GM19035 (cell line): ENCODE measurements around the gene ZNF839.
"Not testable (repeated sequence)": the region's sequence is repeated elsewhere in the genome, so short reads cannot be mapped to it uniquely, and the experiment has no call there.

Experiments
- ATAC-seq: cut with Tn5 transposase; IDR thresholded peaks from one replicate; pipeline ENCODE4 v1.9.1; 2021; ENCODE audit not compliant: unreplicated experiment

Gene ZNF839

GRCh38 chr14:102335163-102335562 lies 15.6 kb downstream of the ZNF839 start:
- no peak for ATAC-seq

DNA sequence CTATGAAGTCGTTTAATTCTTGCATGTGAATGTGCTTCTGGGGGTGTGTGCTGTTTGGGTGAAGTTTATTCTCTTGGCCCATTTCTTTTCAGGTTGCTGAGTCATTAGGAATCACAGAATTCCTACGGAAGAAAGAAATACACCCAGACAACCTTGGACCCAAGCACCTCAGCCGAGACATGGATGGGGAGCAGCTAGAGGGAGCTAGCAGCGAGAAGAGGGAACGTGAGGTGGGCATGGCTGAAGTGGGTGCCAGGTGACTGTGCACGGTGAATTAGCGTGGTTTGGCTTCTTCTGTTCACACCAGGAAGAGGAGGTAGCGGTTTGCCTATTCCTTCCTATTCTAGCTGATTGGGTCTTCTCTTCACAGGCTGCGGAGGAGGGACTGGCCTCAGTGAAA lies 19.2 kb downstream of the ZNF839 start:
- no peak for ATAC-seq

GRCh38 chr14:102341566-102341965 lies 22.0 kb downstream of the ZNF839 start:
- no peak for ATAC-seq

GRCh38 chr14:102342238-102342637 lies 22.7 kb downstream of the ZNF839 start:
- no peak for ATAC-seq

- ATAC-seq, result no peak
Observed at GRCh38 chr14:102344084-102344483, 24.5 kb downstream of the ZNF839 start.

- ATAC-seq, result no peak
Observed at GRCh38 chr14:102344485-102344884, 24.9 kb downstream of the ZNF839 start.

DNA sequence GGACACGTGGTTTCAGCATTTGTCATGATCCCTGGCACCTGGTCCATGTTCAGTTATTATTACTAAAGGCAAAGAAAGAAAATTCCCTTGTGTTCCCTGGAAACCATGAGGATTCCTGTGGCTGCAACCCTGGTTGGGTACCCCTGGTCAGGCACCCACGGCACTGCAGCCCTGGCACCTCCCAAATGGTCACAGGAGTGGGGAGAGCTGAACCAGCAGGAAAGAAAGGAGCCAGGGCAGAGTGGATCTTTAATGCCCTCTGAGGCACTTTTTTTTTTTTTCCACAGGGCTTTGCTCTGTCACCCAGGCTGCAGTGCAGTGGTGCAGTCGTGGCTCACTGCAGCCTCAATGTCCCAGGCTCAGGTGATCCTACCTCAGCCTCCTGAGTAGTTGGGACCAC lies 25.7 kb downstream of the ZNF839 start:
- ATAC-seq, result no peak

GRCh38 chr14:102346645-102347044 lies 27.1 kb downstream of the ZNF839 start:
- ATAC-seq, result no peak

- ATAC-seq, result no peak
Observed at GRCh38 chr14:102348376-102348775, 28.8 kb downstream of the ZNF839 start.

DNA sequence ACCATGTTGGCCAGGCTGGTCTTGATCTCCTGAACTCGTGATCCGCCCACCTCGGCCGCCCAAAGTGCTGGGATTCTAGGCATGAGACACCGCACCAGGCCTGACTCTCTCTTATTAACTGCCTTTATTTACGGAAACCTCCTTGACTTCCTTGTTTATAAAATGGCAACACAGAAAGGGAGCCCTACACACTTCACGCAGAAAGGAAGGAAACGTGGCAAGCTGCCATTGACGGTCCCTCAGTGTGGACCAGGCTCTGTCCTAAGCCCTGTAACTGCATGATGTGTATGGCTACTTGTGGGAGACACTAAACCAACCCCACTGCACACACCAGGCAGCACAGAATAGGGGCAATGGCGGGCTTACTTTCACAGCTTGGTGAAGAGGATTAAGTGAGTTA lies 31.5 kb downstream of the ZNF839 start:
- ATAC-seq, result no peak

DNA sequence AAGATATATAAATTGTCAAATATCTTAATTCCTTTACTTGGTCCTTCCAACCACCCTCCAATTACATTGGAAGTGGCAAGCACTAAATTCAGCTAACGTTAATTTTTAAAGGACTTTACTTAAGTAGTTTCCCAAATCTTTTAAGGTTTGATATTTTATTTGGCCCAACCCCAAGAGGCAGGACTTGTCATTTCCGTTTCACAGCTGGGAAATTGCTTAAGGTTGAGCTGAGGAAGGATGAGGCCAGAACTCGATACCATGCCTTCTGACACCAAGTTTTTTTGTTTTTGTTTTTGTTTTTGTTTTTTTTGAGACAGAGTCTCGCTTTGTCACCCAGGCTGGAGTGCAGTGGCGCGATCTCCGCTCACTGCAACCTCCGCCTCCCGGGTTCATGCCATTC lies 32.0 kb downstream of the ZNF839 start:
- ATAC-seq, result not testable (repeated sequence)

DNA sequence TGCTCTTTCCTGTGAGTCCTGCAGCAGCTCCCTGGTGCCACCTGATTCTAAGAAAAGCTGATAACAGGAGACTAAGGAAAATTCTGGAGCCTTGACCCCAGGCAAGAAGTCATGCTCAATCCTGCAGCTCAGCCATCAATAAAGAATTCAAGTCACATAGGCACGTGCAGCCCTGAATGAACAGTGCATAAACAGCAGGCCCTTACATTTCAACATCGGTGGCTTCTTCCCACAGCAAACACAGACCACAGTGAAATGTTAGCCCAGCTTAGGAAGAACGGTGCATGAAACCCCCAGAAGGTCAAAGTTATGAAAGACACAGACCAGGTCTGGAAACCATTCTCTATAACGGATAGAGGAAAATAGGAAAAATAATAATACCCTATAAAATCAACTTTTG lies 32.7 kb downstream of the ZNF839 start:
- no peak for ATAC-seq

DNA sequence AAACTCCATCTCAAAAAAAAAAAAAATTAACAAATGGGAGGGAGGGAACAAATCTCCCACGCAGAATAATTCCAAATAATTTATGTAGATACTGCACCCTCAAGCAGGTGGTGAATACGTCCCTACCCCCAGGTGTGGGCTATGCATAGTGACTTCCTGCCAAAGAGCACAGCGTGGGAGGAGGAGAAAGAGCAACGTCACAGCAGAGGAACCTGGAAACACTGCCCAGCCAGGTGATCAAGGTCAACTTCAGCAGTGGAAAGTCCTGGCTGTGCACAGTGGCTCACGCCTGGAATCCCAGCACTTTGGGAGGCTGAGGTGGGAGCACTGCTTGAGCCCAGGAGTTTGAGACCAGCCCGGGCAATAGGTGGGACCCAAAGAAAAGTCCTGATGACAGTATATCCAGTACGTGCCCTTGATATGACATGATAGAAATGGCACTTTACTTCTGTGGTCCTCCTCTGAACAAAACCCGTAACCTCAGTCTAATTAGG lies 33.6 kb downstream of the ZNF839 start:
- no peak for ATAC-seq

- ATAC-seq, result no peak
Observed at GRCh38 chr14:102356280-102356679, 36.7 kb downstream of the ZNF839 start.

GRCh38 chr14:102359341-102359740 lies 39.8 kb downstream of the ZNF839 start:
- no peak for ATAC-seq

DNA sequence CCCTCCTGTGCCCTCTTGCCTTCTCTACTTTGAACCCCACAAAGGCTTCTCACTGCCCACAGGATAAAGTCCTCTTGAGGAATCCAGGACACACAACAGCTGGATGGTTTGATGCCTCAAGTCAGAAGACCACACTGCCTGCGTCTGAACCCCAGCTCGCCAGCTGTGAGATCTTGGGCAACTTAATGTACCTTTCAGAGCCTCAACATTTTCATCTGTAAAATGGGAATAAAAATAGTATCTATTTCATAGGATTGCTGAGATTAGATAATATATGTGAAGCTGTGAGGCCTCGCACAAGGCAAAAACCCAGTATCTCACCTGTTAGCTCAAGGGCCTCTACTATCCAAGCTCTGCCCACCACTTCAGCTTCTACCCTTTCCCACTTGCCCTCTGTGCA lies 40.8 kb downstream of the ZNF839 start:
- no peak for ATAC-seq

GRCh38 chr14:102362084-102362483 lies 42.5 kb downstream of the ZNF839 start:
- ATAC-seq, result peak; percentile 24

DNA sequence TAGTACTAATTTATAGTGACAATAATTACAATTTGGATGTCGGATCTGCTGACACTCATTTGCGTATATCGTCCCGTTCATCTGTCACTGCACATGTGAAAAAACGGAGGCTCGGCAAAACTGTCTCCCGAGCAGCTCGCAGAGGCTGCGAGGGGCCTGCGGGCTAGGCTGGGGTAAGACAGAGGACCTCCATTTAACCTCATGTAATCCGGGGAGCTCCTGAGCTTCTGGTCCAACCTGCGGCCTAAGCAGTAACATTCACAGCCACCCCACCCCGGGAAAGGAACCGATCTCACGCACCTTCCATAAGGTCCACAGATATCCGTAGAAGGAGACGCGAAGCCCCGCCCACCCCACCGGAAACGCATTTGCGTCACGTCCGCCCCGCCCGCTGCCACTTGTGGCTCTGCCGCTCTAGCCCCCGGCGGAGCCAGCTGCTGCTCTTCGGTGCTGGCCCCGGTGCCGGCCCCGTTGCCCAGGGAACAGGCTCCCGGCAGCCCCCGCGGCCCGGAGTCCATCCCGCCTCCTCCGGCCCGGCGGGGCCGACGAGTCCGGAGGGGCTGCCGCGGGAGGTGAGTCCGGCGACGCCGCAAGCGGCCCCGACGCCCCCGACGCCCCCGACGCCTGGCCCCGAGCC lies 43.1 kb downstream of the ZNF839 start, which contains the start of the genes CINP and TECPR2:
Gene CINP (minus strand): TSS at position 346 of the 637 bp plus-strand sequence. CDS start 39 bp downstream, at position 307.
Gene TECPR2 (plus strand): TSS at position 397 of the 637 bp plus-strand sequence. CDS start 13,781 bp downstream, outside the sequence.
- ATAC-seq, result peak; percentile 88

DNA sequence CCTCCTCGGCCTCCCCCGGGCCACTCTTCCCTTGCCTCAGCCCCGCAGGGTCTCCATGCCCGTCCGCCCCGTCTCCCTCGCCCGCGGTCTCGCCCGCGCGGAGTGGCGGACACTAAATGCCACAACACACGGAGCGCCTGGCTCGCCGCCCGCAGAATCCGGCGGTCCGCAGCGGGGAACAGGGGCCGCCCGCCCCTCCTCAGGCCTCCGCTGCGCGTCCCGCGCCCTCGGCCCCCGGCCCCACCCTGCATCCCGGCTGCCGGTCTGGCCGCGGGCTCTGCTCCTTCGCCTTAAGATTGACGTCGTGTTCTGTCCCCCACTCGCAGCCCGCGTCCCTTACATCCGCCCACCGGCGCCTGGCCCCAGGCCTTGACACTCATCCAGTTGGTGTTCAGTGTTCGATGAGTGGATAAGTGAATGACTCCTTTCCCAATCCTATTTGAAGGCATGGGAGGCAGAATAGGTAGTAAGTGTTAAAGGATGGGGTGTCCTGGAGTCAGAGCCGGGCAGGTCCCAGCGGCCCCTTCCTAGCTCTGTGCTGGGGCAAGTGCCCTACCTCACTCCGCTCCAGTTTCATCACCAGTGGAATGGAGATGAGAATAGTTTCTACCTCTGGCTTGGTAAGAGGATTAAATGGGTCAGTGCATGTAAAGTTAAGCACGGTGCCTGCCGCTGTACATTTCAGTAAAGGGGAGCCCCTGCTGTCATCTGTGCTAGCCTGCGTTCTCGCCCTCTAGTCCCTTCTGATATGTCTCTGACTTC lies 43.8 kb downstream of the ZNF839 start:
- peak; percentile 21 for ATAC-seq

DNA sequence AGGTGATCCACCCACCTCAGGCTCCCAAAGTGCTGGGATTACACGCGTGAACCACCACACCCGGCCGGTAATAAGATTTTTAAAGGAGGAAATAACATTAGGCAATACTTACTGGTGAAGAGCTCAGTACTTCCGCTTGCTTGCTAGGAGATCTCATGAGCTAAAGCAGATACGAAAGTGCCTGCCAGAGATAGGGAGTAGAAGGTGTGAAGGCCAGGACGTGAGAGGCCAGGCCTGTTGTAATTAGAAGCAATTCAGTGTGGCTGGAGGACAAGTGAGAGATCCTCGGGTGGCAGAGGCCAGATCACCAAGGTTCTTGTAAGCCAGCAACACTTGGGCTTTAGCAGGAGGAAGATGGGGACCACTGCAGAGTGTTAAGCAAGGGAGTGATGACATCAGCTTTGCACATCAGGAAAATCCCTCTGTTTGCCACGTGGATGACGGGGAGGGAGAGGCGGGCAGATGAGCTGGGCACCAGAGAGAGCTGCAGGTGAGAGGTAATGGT lies 50.8 kb downstream of the ZNF839 start:
- no peak for ATAC-seq

- ATAC-seq, result no peak
Observed at GRCh38 chr14:102371361-102371760, 51.8 kb downstream of the ZNF839 start.

DNA sequence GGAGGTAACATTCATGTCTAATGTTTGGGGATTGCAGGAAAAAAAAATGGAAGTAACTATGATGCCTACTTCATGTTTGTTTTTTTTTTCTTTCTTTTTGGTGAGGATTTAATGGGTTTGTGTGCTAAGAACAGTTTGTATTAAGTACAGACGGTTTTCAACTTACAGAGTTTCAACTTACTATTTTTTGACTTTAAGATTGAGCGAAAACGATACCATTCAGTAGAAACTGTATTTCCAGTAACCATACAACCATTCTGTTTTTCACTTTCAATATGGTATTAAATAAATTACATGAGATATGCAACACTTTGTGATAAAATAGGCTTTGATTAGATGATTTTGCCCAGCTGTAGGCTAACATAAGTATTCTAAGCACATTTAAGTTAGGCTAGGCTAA lies 53.6 kb downstream of the ZNF839 start:
- no peak for ATAC-seq
